Upper lobe of left lung (tissue), 6 donors: Measurements from ENCODE around the gene PARD3B. TPM values are rescaled to one million over a fixed set of nuclear protein-coding genes. Genes with fewer than 3 reads are reported as not detected.

ENCODE experiments used
- ATAC-seq, 2 donors: fragments of 200-7000 bp; cut with Tn5 transposase; one replicate each; pipeline ENCODE4 v1.9.1; 2022; ENCODE audit warnings: mild to moderate bottlenecking in 2 of 2, moderate library complexity in 2 of 2; ENCODE audit not compliant: low FRiP score in 2 of 2
- DNase-seq, 2 donors: peaks; one replicate each; pipeline ENCODE4 v3.0.0-alpha.2; 2019 to 2020
- H3K27ac ChIP-seq, 4 donors: fragments of 200-600 bp; sonication (generic); one replicate each; pipeline ENCODE4 v1.5.1; 2016 to 2019
- H3K27me3 ChIP-seq, 4 donors: fragments of 200-600 bp; sonication (generic); one replicate each; pipeline ENCODE4 v1.5.1; 2017 to 2019
- H3K36me3 ChIP-seq, 4 donors: fragments of 200-600 bp; sonication (generic); one replicate each; pipeline ENCODE4 v1.5.1; 2016 to 2019
- H3K4me1 ChIP-seq, 4 donors: fragments of 200-600 bp; sonication (generic); one replicate each; pipeline ENCODE4 v1.5.1; 2018 to 2019
- H3K4me3 ChIP-seq, 4 donors: fragments of 200-600 bp; sonication (generic); one replicate each; pipeline ENCODE4 v1.5.1; 2017 to 2019; ENCODE audit warnings: mild to moderate bottlenecking in 2 of 4, moderate library complexity in 1 of 4
- H3K9me3 ChIP-seq, 4 donors: fragments of 200-600 bp; sonication (generic); one replicate each; pipeline ENCODE4 v1.5.1; 2018 to 2019
- EP300 ChIP-seq, 4 donors: sonication (generic); formaldehyde crosslinking; IDR thresholded peaks; one replicate each; pipeline ENCODE4 v1.5.1; 2017; ENCODE audit warnings: antibody characterized with exemption in 4 of 4, control low read depth in 2 of 4
- POLR2A ChIP-seq, 4 donors: fragments of 450-650 bp; IDR thresholded peaks; one replicate each; pipeline ENCODE4 v1.5.1; 2016 to 2017; ENCODE audit warnings: antibody characterized with exemption in 4 of 4, mild to moderate bottlenecking in 2 of 4
- POLR2AphosphoS5 ChIP-seq, 2 donors: sonication (generic); formaldehyde crosslinking; IDR thresholded peaks; one replicate each; pipeline ENCODE4 v1.5.1; 2017; ENCODE audit warnings: antibody characterized with exemption in 2 of 2
- WGBS, 2 donors: methylation state at CpG; one replicate each; pipeline ENCODE4 v1.1.5; 2017 to 2018; 5-methylcytosine and 5-hydroxymethylcytosine counted together
- total RNA-seq, 6 donors: library from RNA; depleted of rRNA in 4 of 6; stranded (reverse); fragments of >200 nt in 4 of 6; gene quantifications; one replicate each; pipeline versions ENCODE4 v1.1.0 to v1.2.1, GENCODE V29; 2016 to 2021
- TF ChIP-seq, protein P1 (sequence below), 6 experiments: fragments of 450-650 bp in 4 of 6; fragments of 200-600 bp in 2 of 6; sonication (generic) in 2 of 6; IDR thresholded peaks; one replicate each; pipeline ENCODE4 v1.5.1; 2016 to 2019; ENCODE audit warnings: antibody characterized with exemption in 6 of 6
- donor health status: DM: no; HTN: no; CAD: no; lungs with moderate emphysema.
- donor health status: DM: no; HTN: yes; CAD: no; lungs with severe emphysema.

PARD3B gene
- total RNA-seq, 6 donors from 2014 or later: 17.8 to 44.9 (median 24.2) TPM

DNA sequence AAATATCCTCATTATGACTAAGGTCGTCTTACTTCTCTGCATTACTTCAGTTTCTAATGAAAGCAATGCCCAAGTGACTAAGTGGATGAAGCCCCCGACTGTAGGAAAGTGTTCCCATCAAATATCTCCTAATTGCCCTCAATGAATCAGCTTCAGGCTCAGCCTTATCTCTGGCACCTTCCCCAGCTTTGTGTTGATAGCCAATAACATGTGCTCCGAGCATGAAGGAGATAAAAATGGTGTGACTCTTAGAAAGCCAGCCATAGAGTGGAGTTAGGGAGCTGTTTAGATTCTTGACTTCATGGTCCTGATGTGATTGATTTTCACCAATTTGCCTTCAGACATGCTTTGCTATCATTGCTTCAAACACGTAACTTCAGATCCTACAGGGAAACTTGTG, 797.8 kb downstream of the PARD3B start:
- Histone ChIP-seq H3K9me3 (no peaks in the 10 kb centered on the region), H3K27me3 (no peaks in the 10 kb centered on the region), H3K4me3 (no peak overlapping the region), H3K27ac (no peak overlapping the region), H3K36me3 (no peaks in the 10 kb centered on the region), H3K4me1 (no peaks in the 10 kb centered on the region)
- DNase-seq (no peak), ATAC-seq (no peak)
- TF ChIP-seq POLR2A (IDR thresholded peaks at IDR 0.05): no peak
- TF ChIP-seq, protein P1, sequence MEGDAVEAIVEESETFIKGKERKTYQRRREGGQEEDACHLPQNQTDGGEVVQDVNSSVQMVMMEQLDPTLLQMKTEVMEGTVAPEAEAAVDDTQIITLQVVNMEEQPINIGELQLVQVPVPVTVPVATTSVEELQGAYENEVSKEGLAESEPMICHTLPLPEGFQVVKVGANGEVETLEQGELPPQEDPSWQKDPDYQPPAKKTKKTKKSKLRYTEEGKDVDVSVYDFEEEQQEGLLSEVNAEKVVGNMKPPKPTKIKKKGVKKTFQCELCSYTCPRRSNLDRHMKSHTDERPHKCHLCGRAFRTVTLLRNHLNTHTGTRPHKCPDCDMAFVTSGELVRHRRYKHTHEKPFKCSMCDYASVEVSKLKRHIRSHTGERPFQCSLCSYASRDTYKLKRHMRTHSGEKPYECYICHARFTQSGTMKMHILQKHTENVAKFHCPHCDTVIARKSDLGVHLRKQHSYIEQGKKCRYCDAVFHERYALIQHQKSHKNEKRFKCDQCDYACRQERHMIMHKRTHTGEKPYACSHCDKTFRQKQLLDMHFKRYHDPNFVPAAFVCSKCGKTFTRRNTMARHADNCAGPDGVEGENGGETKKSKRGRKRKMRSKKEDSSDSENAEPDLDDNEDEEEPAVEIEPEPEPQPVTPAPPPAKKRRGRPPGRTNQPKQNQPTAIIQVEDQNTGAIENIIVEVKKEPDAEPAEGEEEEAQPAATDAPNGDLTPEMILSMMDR (IDR thresholded peaks at IDR 0.05): no peak
- TF ChIP-seq EP300 (IDR thresholded peaks at IDR 0.05): no peak
- TF ChIP-seq POLR2AphosphoS5 (IDR thresholded peaks at IDR 0.05): no peak
- 76 to 95% methylated on average over 4 of the region's 4 CpGs for WGBS, 2 donors

DNA sequence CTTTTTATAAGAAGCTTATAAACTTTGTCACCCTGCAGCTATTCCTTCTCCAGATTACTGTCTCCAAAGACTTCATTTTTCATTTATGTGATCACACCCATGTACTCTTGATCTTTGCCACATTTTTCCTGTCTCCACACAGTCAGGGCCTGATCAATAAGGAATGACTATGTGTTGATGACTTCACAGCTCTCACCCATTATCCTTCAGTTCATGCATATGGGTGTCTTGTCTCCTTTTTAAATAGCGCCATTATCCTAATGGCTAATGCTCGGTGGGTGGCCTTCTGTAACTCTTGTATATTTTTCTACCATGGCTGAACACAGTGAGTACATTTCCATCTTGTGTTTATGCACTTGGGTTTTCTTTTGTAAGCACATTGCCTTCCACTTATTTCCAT, 801.4 kb downstream of the PARD3B start:
- Histone ChIP-seq H3K27ac (no peak overlapping the region), H3K4me1 (no peaks in the 10 kb centered on the region), H3K27me3 (no peaks in the 10 kb centered on the region), H3K36me3 (no peaks in the 10 kb centered on the region), H3K4me3 (no peak overlapping the region), H3K9me3 (no peaks in the 10 kb centered on the region)
- TF ChIP-seq POLR2AphosphoS5 (IDR thresholded peaks at IDR 0.05): no peak
- no peak for TF ChIP-seq EP300 (IDR thresholded peaks at IDR 0.05)
- TF ChIP-seq POLR2A (IDR thresholded peaks at IDR 0.05): no peak
- TF ChIP-seq, protein P1 (IDR thresholded peaks at IDR 0.05): no peak
- 99 to 100% methylated on average over 2 of the region's 2 CpGs for WGBS, 2 donors
- no peak for DNase-seq
- no peak for ATAC-seq

DNA sequence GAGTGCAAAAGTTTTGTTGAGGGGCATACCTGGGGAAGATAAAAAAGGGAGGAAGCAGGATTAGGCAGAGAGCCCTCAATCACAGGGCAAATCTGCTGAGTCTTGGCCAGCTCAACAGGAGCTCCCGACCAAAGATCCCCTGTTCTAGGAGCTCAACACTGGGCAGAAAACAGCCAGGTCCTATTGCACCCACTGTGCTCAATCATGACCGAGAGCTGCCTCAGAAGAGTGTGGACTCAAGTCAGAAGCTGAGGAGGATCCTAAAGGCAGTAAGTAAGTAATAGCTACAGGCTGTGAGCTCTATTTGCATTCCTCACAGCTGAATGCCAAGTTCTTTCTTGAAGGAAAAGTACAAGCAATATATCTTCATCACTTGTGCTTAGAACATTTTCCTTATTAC, 802.6 kb downstream of the PARD3B start:
- Histone ChIP-seq H3K4me1 (no peaks in the 10 kb centered on the region), H3K27ac (no peak overlapping the region), H3K27me3 (no peaks in the 10 kb centered on the region), H3K36me3 (no peaks in the 10 kb centered on the region), H3K9me3 (no peaks in the 10 kb centered on the region), H3K4me3 (no peak overlapping the region)
- ATAC-seq (no peak), DNase-seq (no peak)
- WGBS, 2 donors: 54 to 64% methylated on average over 2 of the region's 2 CpGs
- TF ChIP-seq, protein P1 (IDR thresholded peaks at IDR 0.05): no peak

DNA sequence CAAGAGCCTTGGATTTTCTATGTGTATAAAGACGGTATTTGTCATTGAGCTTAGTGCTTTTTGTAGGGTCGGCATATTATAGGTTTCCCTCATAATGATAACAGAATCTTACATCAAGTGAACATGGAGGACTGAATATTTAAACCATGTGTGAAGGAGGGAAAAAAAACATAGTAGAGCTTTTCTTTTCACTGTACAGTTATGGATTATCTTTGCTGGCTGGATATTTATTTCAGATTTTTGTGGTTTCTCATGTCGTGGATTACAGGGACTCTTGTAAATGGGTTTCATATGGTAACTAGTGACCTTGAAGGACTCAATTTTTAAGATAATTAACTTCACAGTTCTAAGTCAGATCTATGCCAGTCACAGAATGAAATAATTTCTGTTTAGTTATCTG, 806.8 kb downstream of the PARD3B start:
- no peak for ATAC-seq

DNA sequence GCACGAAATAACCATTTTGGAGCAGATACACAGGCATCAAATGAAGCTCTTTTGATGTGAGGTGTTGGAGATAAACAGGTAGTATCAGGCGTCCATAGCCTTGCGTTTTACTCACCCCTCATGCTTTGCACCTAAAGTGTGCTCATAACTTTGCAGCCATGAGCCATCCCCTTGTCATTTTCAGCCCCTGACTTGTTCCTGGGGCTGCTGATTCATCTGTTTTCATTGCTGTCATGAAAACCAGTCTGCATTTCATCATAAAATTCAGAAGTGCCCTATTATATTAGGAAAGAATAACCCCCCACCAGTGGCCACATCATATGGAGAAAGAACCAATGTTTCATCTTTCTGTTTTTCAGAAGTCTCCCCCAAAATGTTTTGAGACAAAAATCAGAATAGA, 807.3 kb downstream of the PARD3B start:
- ATAC-seq (no peak), DNase-seq (no peak)
- Histone ChIP-seq H3K4me1 (no peaks in the 10 kb centered on the region), H3K27me3 (no peaks in the 10 kb centered on the region), H3K36me3 (no peaks in the 10 kb centered on the region), H3K27ac (no peak overlapping the region), H3K4me3 (no peak overlapping the region), H3K9me3 (no peaks in the 10 kb centered on the region)
- TF ChIP-seq, protein P1 (IDR thresholded peaks at IDR 0.05): no peak
- TF ChIP-seq POLR2A (IDR thresholded peaks at IDR 0.05) (no peak), POLR2AphosphoS5 (IDR thresholded peaks at IDR 0.05) (no peak), EP300 (IDR thresholded peaks at IDR 0.05) (no peak)
- 95 to 97% methylated on average over 3 of the region's 3 CpGs for WGBS, 2 donors

More for the DNA sequence above, 806.8 kb downstream of the PARD3B start:
- H3K4me3 ChIP-seq: no peak overlapping the region
- no peaks in the 10 kb centered on the region for H3K27me3 ChIP-seq
- WGBS, 2 donors: 84 to 93% methylated on average over 3 of the region's 3 CpGs
- H3K9me3 ChIP-seq: no peaks in the 10 kb centered on the region
- no peak overlapping the region for H3K27ac ChIP-seq
- TF ChIP-seq, protein P1 (IDR thresholded peaks at IDR 0.05): no peak
- H3K4me1 ChIP-seq: no peaks in the 10 kb centered on the region
- DNase-seq: no peak
- H3K36me3 ChIP-seq: no peaks in the 10 kb centered on the region
